Panc1 (cell line): ENCODE measurements around the gene GALP.

Experiments
- POLR2AphosphoS5 ChIP-seq: IDR thresholded peaks from 2 replicates; pipeline ENCODE4 v1.6.1; 2012; ENCODE audit warnings: mild to moderate bottlenecking, low read depth, low read length, moderate library complexity
- TF ChIP-seq, protein P1 (sequence below): fragments of 450-650 bp; IDR thresholded peaks from 2 replicates; pipeline ENCODE4 v1.5.1; 2017; ENCODE audit warnings: mild to moderate bottlenecking

- TF ChIP-seq, protein P1, sequence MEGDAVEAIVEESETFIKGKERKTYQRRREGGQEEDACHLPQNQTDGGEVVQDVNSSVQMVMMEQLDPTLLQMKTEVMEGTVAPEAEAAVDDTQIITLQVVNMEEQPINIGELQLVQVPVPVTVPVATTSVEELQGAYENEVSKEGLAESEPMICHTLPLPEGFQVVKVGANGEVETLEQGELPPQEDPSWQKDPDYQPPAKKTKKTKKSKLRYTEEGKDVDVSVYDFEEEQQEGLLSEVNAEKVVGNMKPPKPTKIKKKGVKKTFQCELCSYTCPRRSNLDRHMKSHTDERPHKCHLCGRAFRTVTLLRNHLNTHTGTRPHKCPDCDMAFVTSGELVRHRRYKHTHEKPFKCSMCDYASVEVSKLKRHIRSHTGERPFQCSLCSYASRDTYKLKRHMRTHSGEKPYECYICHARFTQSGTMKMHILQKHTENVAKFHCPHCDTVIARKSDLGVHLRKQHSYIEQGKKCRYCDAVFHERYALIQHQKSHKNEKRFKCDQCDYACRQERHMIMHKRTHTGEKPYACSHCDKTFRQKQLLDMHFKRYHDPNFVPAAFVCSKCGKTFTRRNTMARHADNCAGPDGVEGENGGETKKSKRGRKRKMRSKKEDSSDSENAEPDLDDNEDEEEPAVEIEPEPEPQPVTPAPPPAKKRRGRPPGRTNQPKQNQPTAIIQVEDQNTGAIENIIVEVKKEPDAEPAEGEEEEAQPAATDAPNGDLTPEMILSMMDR = no peak
- TF ChIP-seq POLR2AphosphoS5 = no peak
Measured at GRCh38 chr19:56162258-56162657, 13.6 kb upstream of the GALP start.
